GM19035 (cell line): ENCODE data around the gene OLIG1.

Source experiments
- ATAC-seq: cut with Tn5 transposase; IDR thresholded peaks from one replicate; pipeline ENCODE4 v1.9.1; 2021; ENCODE audit not compliant: unreplicated experiment

Gene OLIG1

GRCh38 chr21:33030633-33031032 lies 39.3 kb upstream of the OLIG1 start:
- no peak for ATAC-seq

- no peak for ATAC-seq
These were observed 38.6 kb upstream of the OLIG1 start for GRCh38 chr21:33031152-33031911.

- no peak for ATAC-seq
These were observed 37.4 kb upstream of the OLIG1 start for GRCh38 chr21:33032434-33033047.

- no peak for ATAC-seq
These were observed 36.6 kb upstream of the OLIG1 start for GRCh38 chr21:33033094-33033951.

GRCh38 chr21:33033961-33034413 lies 36.0 kb upstream of the OLIG1 start:
- no peak for ATAC-seq

GRCh38 chr21:33035147-33035546 lies 34.8 kb upstream of the OLIG1 start:
- ATAC-seq, result no peak

- no peak for ATAC-seq
These were observed 33.3 kb upstream of the OLIG1 start for GRCh38 chr21:33036430-33037162.

GRCh38 chr21:33037501-33037900 lies 32.4 kb upstream of the OLIG1 start:
- ATAC-seq, result no peak

GRCh38 chr21:33039536-33039935 lies 30.4 kb upstream of the OLIG1 start:
- no peak for ATAC-seq

- no peak for ATAC-seq
These were observed 29.7 kb upstream of the OLIG1 start for GRCh38 chr21:33040215-33040614.

GRCh38 chr21:33041981-33042380 lies 28.0 kb upstream of the OLIG1 start:
- ATAC-seq, result no peak

GRCh38 chr21:33042812-33043211 lies 27.1 kb upstream of the OLIG1 start:
- no peak for ATAC-seq

GRCh38 chr21:33046455-33046854 lies 23.5 kb upstream of the OLIG1 start:
- no peak for ATAC-seq

GRCh38 chr21:33047231-33047630 lies 22.7 kb upstream of the OLIG1 start:
- no peak for ATAC-seq

GRCh38 chr21:33051925-33052324 lies 18.0 kb upstream of the OLIG1 start:
- ATAC-seq, result no peak

GRCh38 chr21:33053951-33054350 lies 16.0 kb upstream of the OLIG1 start:
- no peak for ATAC-seq

GRCh38 chr21:33055991-33056390 lies 13.9 kb upstream of the OLIG1 start:
- no peak for ATAC-seq

GRCh38 chr21:33057385-33057940 lies 12.5 kb upstream of the OLIG1 start:
- ATAC-seq, result no peak

GRCh38 chr21:33058527-33058926 lies 11.4 kb upstream of the OLIG1 start:
- ATAC-seq, result no peak

GRCh38 chr21:33058957-33059356 lies 11.0 kb upstream of the OLIG1 start:
- ATAC-seq, result no peak

- no peak for ATAC-seq
These were observed 10.5 kb upstream of the OLIG1 start for GRCh38 chr21:33059380-33059841.
